ENCODE data around the gene FAT2.

The FAT2 gene

DNA sequence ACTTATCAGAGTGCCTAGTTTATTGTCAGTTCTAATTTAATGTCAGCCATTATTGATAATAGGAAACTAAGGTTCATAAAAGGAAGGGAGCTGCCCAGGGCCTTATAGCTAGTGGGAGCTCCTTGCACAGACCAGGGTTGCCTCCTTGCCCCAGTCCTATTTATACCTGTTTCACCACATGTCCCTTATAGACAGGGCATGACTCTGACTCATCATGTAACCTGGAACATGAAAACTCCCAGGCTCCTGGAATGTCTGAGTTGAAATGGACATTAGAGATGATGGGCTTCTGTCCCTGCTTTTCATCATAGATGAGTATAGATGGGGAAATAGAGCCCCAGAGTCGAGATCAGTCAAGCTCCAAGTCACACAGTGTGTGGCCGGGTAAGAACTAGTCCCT, 21.1 kb downstream of the FAT2 start:
- in situ Hi-C loops (cut with MboI; ENCODE audit: low pct_unique_long_range_greater_than_20kb, low sequenced_read_pairs): no loop called here
- DNase-seq: no peak

DNA sequence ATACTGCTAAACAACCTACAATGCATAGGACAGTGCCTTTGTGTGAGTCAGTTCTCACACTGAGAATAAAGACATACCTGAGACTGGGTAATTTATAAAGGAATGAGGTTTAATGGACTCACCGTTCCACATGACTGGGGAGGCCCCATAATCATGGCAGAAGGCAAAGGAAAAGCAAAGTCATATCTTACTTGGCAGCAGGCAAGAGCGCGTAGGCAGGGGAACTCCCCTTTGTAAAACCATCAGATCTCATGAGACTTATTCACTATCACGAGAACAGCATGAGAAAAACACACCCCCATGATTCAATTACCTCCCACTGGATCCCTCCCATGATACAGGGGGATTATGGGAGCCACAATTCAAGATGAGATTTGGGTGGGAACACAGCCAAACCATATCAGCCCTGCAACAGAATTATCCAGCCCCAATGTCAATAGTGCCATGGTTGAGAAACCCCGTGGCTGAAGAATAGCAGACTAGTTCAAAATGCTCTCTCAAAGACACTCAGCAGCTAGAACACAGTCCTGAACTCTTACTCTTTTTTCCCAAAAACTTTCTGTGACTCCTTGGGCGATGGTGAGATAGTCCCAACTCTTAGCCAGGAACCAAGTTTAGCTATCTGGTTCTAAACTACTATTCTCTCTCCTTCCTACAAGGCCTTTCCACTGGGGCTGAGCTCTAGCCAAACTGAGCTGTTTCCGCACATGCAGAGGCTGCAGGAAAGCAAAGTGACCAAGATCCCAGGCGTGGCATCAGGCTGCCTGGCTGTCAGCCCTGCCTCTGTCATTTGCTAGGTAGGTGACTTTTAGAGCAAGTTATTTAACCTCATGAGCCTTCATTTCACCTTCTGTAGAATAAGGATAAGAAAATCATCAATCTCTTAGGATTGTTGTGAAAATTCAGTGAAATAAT, 21.7 kb downstream of the FAT2 start:
- DNase-seq: no peak
- in situ Hi-C loops (cut with MboI; ENCODE audit: low pct_unique_long_range_greater_than_20kb, low sequenced_read_pairs): no loop called here

DNA sequence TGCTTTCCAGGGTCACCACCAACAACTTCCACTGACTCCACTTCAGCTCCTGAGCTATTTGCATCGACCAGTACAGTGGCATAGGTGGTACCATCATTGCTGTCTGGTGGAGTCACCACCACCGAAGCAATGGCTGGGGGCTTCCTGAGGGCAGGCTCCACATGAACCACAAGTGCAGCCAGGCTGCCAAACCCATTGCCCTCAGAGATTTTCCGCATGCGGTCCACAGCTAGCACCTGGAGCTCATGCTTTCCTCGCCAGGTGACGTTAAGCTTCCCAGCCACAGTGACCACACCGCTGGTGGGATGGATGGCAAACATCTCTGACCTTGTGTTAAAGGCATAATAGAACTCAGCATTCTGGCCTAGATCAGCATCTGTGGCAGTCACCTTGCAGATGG, 23.1 kb downstream of the FAT2 start:
- in situ Hi-C loops (cut with MboI; ENCODE audit: low pct_unique_long_range_greater_than_20kb, low sequenced_read_pairs): no loop called here
- no peak for DNase-seq

DNA sequence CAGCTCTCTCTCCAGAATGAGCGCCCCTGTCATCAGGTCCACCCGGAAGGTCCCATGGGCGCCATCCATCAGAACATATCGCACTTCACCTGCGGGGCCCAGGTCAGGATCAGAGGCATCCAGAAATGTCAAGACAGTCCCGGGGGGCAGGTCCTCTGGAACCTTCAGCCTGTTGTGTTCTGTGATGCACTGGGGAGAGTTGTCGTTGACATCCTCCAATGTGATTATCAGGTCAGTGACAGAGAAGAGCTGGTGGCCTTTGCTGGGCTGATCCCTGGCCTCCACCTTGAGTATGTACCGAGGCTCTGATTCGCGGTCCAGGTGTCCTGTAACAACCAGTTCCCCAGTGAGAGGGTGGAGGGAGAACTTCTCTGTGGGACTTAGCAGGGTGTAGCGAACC, 25.2 kb downstream of the FAT2 start:
- DNase-seq: no peak
- in situ Hi-C loops (cut with MboI; ENCODE audit: low pct_unique_long_range_greater_than_20kb, low sequenced_read_pairs): no loop called here

DNA sequence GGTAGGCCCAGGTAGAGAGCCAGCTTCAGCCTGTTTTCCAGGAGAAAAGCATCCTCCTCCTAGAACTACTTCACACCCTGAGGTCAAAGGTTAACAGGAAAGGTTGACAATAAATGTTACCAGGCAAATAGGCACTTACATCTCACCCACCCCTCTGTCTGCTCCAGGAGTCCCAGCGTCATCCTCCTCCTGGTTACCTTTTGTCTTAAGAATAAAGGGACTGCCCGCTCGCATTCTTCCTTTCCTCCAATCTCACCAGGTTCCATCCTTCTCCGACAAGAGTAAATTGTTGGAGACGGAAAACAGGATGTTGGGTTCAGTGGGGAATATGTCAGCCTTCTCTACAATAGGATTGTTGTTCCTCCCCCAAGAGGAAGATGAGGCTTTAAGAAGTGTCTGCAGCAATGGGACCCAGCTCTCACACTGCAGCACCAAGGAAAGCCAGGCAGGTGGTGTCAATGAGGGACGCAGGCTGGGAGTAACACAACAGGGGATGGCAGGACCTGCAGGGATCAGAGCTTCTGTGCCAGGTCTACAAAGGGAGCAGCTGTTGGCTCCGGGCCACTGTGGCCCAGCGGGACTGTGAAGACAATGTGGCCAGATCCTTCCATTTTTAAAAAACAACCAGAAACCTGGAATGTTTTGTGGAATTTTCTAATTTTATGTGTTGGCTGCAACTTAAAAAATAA, 29.0 kb downstream of the FAT2 start:
- in situ Hi-C loops (cut with MboI; ENCODE audit: low pct_unique_long_range_greater_than_20kb, low sequenced_read_pairs): no loop called here
- DNase-seq: no peak

DNA sequence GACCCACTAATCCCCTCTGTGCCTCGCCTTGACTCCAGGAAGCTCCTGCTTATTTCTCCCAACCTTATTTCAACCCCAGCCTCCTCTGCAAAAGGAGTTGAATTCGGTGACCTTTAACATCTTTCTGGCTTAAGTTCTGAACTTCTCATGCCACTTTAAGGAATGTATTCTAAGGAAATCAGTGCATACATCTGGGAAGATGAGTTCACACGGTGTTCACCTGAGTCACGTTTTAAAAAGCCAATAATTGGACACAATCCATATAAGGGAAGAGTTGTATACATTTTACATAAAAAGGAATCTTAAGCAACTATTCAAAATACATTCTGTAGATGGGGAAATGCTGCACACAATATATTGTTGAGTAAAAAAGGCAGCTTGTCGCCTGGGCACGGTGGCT, 33.2 kb downstream of the FAT2 start:
- no peak for DNase-seq
- in situ Hi-C loops (cut with MboI; ENCODE audit: low pct_unique_long_range_greater_than_20kb, low sequenced_read_pairs): no loop called here

DNA sequence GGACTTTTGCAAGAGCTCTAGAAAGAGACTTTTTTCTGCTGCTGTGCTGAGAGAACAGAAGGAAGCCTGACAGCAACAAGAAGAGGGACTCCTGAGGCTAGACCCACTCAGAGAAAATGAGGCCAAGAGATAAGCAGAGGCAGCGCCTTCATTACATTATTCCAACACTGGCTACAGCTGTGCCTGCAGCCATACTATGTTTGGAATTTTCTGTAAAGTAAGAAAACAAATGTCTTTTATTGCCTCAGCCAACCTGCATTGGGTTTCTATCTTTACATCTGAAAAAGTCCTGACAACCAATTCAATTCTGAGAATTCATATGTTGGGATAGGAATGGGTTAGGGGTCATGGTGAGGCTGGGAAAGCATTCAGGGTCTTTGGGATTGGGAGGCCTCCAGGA, 33.7 kb downstream of the FAT2 start:
- DNase-seq: no peak
- in situ Hi-C loops (cut with MboI; ENCODE audit: low pct_unique_long_range_greater_than_20kb, low sequenced_read_pairs): no loop called here

DNA sequence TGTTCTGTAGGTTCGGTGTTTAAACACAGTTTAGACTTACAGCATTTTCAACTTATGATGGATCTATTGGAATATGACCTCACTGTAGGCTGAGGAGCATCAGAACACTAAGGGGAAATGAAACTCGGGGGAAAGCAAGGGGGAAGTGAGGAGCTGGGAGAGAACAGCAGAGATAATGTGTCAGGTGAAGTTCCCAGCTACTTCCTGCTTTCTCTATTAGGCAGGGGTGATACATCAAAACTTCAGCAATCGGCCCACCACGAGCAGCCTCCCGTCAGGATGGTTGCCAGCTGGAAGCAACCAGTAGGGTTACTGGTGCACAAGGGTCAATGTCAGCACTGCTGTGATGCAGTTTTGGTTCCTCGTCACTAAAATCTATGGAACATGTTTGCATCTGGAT, 34.3 kb downstream of the FAT2 start:
- in situ Hi-C loops (cut with MboI; ENCODE audit: low pct_unique_long_range_greater_than_20kb, low sequenced_read_pairs): no loop called here
- no peak for DNase-seq

DNA sequence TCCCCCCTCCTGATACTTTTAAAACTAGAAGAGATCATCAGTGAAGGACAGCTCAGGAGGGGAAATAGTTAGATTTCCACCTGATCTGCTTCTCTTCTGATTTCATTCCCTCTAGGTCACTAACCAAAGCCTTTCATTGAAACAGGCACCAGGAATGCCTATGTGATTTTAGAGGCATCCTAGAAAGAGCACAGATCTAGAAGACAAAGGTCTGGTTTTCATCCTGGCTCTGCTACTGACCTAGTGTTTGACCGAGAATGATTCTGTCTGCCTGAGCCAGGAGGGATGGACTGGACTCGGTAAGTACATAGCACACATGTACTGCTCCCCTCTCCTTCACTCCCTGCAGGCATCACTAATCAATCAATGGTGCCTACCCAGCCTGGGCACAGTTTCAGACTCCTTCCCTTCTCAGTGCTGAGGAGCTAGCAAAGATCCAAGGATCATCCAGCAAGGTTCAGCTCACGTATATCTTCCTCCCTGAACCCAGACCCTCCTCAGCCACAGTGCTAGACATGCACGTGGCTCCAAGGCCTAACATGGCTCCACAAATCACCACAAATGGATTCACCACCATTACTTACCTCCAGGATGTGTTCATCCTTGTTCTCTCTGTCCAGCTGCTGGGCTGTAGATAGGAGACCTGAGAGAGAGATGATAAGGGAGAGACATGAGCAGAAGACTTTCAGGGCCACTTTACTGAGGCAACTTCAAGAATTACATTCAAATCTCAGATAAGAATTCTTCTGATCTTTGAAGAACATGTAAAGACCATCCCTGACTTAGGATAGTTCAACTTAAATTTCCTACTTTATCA, 35.2 kb downstream of the FAT2 start:
- no peak for DNase-seq
- in situ Hi-C loops (cut with MboI; ENCODE audit: low pct_unique_long_range_greater_than_20kb, low sequenced_read_pairs): no loop called here

DNA sequence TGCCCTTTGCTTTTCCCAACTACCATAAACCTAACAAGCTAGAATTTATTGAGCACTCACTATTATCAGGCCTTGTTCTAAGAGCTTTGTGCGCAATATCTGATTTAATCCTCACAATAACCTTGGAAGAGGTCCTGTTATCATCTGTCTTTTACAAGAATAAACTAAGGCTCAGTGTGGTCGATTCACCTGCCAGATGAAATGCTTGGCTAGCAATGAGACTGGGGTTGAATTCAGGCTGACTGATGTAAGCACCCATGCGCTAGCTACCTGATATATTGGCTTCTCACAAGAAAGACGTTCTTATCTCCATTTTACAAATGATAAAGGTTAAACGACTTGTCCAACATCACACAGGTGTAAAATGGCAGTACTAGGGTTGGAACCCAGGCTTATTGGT, 37.4 kb downstream of the FAT2 start:
- no peak for DNase-seq
- in situ Hi-C loops (cut with MboI; ENCODE audit: low pct_unique_long_range_greater_than_20kb, low sequenced_read_pairs): no loop called here

DNA sequence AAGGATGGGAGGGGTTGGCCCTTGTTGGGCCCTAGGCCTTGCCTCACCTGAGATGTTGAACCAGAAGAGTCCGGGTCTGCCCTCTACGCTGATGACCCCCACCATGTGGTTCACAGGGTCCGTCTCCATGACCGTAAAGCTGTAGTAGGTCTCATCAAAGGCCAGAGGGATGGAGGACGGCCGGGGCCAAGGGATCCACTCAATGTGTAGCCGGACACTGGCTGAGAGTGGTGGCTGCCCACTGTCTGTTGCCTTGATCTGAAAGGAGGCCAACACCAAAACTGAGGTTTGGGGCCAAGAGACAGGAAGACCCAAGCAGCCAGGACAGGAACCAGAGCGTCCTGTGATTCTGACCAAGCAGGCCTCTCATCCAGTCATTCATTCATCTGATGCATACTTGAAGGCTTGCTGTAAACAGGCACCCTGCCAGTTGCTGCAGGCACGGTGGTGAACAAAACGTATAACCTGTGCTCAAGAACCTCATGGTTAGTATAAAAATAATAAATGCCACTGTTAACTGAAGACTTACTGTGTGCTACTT, 37.9 kb downstream of the FAT2 start:
- no peak for DNase-seq
- in situ Hi-C loops (cut with MboI; ENCODE audit: low pct_unique_long_range_greater_than_20kb, low sequenced_read_pairs): no loop called here

DNA sequence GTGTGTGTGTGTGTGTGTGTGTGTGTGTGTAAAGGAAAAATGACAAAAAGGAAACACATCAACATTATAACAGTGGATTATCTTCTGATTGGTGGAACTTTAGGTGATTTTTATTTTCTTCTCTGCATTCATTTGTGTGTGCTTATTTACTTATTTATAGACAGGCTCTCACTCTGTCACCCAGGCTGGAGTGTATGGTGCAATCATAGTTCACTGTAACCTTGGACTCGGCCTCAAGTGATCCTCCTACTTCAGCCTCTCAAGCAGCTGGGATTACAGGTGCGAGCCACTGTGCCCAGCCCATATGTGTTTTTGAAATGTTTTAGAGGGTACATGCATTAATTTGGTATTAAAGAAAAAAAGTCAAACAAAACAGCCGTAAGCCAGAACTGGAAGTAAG, 39.1 kb downstream of the FAT2 start:
- in situ Hi-C loops (cut with MboI; ENCODE audit: low pct_unique_long_range_greater_than_20kb, low sequenced_read_pairs): no loop called here
- DNase-seq: no peak

DNA sequence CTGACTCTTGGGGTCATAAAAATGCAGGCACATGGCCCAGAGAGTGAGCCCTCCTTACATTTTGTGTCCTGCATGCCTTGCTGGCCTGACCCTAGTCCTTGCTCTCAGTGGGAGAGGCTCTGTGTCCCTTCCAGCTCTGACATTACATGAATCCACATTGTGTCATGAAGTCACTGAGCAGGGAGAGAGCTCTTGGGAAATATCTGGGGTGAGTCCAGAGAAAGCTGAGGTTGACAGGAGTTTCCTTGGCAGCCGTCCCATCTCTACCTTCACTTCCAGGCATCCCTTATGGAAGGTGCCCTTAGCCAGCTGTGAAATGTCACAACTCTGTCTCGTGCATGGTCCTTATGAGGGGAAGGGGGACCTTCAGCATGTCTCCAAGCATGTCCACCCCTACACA, 41.0 kb downstream of the FAT2 start:
- no peak for DNase-seq
- in situ Hi-C loops (cut with MboI; ENCODE audit: low pct_unique_long_range_greater_than_20kb, low sequenced_read_pairs): no loop called here

DNA sequence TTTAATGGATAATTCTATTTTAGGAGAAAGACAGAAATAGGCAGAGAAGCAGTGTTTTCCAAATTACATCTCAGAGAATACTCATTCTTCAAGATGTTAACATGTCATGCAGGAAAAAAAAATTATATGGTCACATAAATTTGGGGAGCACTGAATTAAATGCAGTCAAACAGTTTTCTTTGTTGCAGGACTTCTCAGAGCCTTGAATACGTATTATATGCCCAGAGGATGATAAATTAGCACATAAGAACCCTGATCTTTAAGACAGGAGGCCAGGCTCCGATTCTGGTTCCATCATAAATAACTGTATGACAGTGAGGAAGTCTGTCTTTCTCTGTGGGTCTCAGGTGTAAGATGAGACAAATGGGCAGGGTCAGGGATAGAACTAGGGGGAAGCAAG, 41.4 kb downstream of the FAT2 start:
- in situ Hi-C loops (cut with MboI; ENCODE audit: low pct_unique_long_range_greater_than_20kb, low sequenced_read_pairs): no loop called here
- DNase-seq: no peak

DNA sequence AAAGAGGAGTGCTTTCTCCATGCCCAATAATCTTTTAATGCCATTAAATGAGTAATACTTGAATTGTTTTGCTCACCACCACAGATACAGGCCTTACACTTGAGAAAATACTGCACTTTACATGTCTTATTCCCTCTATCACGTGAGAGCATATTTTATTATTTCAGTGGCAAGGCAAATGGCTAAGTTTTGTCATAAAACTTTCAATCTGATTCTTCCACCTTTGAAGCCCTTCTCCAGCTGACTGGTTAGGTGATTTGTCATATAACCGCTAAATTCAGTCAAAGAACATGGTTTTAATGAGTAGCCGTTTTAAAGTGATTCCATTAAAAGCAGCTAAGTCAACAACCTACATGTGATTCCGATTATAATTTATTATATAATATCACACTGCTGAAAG, 43.8 kb downstream of the FAT2 start:
- no peak for DNase-seq
- in situ Hi-C loops (cut with MboI; ENCODE audit: low pct_unique_long_range_greater_than_20kb, low sequenced_read_pairs): no loop called here

DNA sequence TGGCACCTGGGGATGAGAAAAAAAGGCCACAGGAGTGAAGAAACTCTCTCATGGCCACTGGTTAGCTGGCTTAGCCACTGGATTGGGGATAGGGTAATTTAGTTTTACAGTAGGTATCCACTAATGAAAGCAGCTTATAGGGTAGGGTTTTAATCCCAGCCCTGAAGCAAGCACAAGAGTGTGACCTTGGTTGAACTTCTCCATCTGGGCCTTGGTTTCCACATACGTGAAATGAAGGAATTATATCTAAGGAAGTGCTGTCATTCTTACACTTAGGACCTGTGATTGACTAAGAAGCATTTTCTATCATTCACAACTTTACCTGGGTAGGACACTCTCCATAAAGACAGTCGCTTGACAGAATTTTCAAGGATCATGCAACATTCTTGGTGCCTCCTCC, 49.6 kb downstream of the FAT2 start:
- no peak for DNase-seq
- in situ Hi-C loops (cut with MboI; ENCODE audit: low pct_unique_long_range_greater_than_20kb, low sequenced_read_pairs): no loop called here
